ENCODE data around the gene DNMT3A.

- TF ChIP-seq CTCF (IDR thresholded peaks at IDR 0.05; ENCODE audit: insufficient read depth, low read depth, low read length) = no peak
- TF ChIP-seq EZH2 (IDR thresholded peaks at IDR 0.05; ENCODE audit: insufficient read depth, low read length) = no peak
These were observed 101.1 kb downstream of the DNMT3A start for GRCh38 chr2:25240636-25241035.
